T-cell (primary cell): ENCODE data around the gene TPM3. TPM values are rescaled to one million over a fixed set of nuclear protein-coding genes. Genes with fewer than 3 reads are reported as not detected.
"Not testable (repeated sequence)": the region's sequence is repeated elsewhere in the genome, so short reads cannot be mapped to it uniquely, and the experiment has no call there.

Experiments used
- ATAC-seq, 4 experiments: fragments of 200-7000 bp in 3 of 4; fragments of 150-1000 bp in 1 of 4; cut with Tn5 transposase; replicated peaks in 1 of 4; 1 replicate in 3 of 4; 2 replicates in 1 of 4; pipeline ENCODE4 v1.10.0; 2021; ENCODE audit warnings: moderate library complexity in 3 of 4, mild to moderate bottlenecking in 2 of 4, moderate number of reproducible peaks in 1 of 4
- CTCF ChIA-PET, 2 donors: fragments of 300-600 bp; sonication (Branson Sonifier 250); formaldehyde crosslinking; loops; one replicate each; lab custom pipeline; 2022; ENCODE audit warnings: antibody characterized with exemption in 2 of 2; lab: Charles Lee
- POLR2A ChIA-PET, 2 donors: fragments of 300-600 bp; sonication (Branson Sonifier 250); formaldehyde crosslinking; loops; one replicate each; lab custom pipeline; 2022; ENCODE audit warnings: antibody characterized with exemption in 2 of 2; lab: Charles Lee
- DNase-seq, 35 experiments: peaks; one replicate each; pipeline versions ENCODE4 v3.0.0 to v3.0.0-alpha.2; 2013 to 2023
- H3K27ac ChIP-seq: one replicate; pipeline ENCODE4 v1.5.1; 2013; ENCODE audit warnings: low read length
- H3K27me3 ChIP-seq, 2 experiments: replicated peaks in 1 of 2; 1 replicate in 1 of 2; 2 replicates in 1 of 2; pipeline versions ENCODE4 v1.6.1 to v1.7.0; 2013; ENCODE audit warnings: low read length in 1 of 2, mixed read lengths in 1 of 2; ENCODE audit not compliant: control insufficient read depth in 2 of 2, insufficient read depth in 2 of 2; ENCODE audit errors: extremely low read depth in 1 of 2
- H3K36me3 ChIP-seq, 2 donors: 1 replicate in 1 of 2; 2 replicates in 1 of 2; pipeline versions ENCODE4 v1.6.1 to v1.7.0; 2013; ENCODE audit warnings: low read length in 1 of 2; ENCODE audit not compliant: control insufficient read depth in 2 of 2, insufficient read depth in 1 of 2; ENCODE audit errors: extremely low read depth in 1 of 2
- H3K4me1 ChIP-seq, 2 experiments: 1 replicate in 1 of 2; 2 replicates in 1 of 2; pipeline versions ENCODE4 v1.6.1 to v1.7.0; 2013; ENCODE audit warnings: low read length in 2 of 2, mixed read lengths in 1 of 2; ENCODE audit not compliant: insufficient read depth in 2 of 2, control insufficient read depth in 1 of 2; ENCODE audit errors: extremely low read depth in 1 of 2
- H3K4me3 ChIP-seq, 2 donors: 1 replicate in 1 of 2; 2 replicates in 1 of 2; pipeline versions ENCODE4 v1.5.1 to v1.7.0; 2013; ENCODE audit warnings: mild to moderate bottlenecking in 2 of 2, low read length in 1 of 2, moderate library complexity in 1 of 2; ENCODE audit not compliant: control insufficient read depth in 1 of 2; ENCODE audit errors: extremely low read depth in 1 of 2
- H3K9me3 ChIP-seq: 2 replicates; pipeline ENCODE4 v1.7.0; 2013
- H3K27ac Mint-ChIP-seq, 2 donors: one replicate each; pipeline ENCODE4 v1.8.0; 2020 to 2021; ENCODE audit warnings: mild to moderate bottlenecking in 2 of 2, mixed read lengths in 2 of 2
- H3K27me3 Mint-ChIP-seq, 2 donors: one replicate each; pipeline ENCODE4 v1.8.0; 2021 to 2022; ENCODE audit warnings: mixed read lengths in 2 of 2
- H3K36me3 Mint-ChIP-seq: one replicate; pipeline ENCODE4 v1.8.0; 2021; ENCODE audit warnings: mixed read lengths
- H3K4me1 Mint-ChIP-seq, 3 donors: one replicate each; pipeline ENCODE4 v1.8.0; 2020 to 2022; ENCODE audit warnings: mixed read lengths in 3 of 3, mild to moderate bottlenecking in 1 of 3
- H3K4me3 Mint-ChIP-seq, 3 donors: one replicate each; pipeline ENCODE4 v1.8.0; 2020 to 2022; ENCODE audit warnings: mild to moderate bottlenecking in 3 of 3, mixed read lengths in 3 of 3, moderate library complexity in 3 of 3
- H3K9me3 Mint-ChIP-seq, 3 donors: one replicate each; pipeline ENCODE4 v1.8.0; 2020 to 2022; ENCODE audit warnings: mixed read lengths in 3 of 3
- WGBS: methylation state at CpG from one replicate; pipeline ENCODE4 v1.1.5; 2013; ENCODE audit warnings: missing lambda C conversion rate; ENCODE audit not compliant: insufficient coverage; 5-methylcytosine and 5-hydroxymethylcytosine counted together
- total RNA-seq, 35 experiments: library from RNA in 6 of 35; stranded (reverse) in 6 of 35; fragments of 120-200 nt in 1 of 35; gene quantifications; one replicate each; pipeline versions ENCODE4 v1.2.1 to v1.2.4 and lab custom pipeline; 2013 to 2026

Gene TPM3
- total RNA-seq, 5 donors from 2014 or later (not counting 1 experiment from before 2014, with no cell fraction given) = 340 to 396 (median 363) TPM

DNA sequence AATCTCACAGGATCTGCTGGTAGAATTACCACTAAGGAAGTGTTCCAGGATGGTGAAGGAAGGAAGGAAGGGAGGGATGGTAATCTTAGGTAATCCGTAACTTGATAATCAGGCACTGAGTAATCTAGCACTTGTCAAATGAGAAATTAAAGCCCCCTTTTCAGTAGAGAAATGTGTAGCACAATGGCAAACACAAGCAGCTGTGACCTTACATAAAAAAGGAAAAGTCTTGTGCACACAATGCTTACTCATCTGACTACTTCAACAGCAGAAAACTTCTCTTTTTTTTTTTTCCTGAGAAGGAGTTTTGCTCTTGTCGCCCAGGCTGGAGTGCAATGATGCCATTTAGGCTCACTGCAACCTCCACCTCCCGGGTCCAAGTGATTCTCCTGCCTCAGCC is 43.1 kb downstream of the TPM3 start:
- DNase-seq (no peak), ATAC-seq (no peak)
- Histone ChIP-seq H3K4me1 (peaks cover 6% of the 10 kb centered on the region in 2 experiments), H3K27me3 (no peaks in the 10 kb centered on the region), H3K9me3 (no peaks in the 10 kb centered on the region), H3K27ac (no peak overlapping the region), H3K36me3 (no peaks in the 10 kb centered on the region), H3K4me3 (no peak overlapping the region)
- POLR2A ChIA-PET = no interaction called here
- CTCF ChIA-PET = interaction anchor here in 1 of 2 donors (1.2 kb wide), 1 partner anchor 8 kb away, joined by 3 read pairs; no protein-coding TSS in a partner anchor
- H3K27ac Mint-ChIP-seq = peak overlapping the region; percentile 0 to 75
- peaks cover 2% of the 10 kb centered on the region for H3K36me3 Mint-ChIP-seq
- H3K27me3 Mint-ChIP-seq = no peaks in the 10 kb centered on the region
- H3K4me3 Mint-ChIP-seq = no peak overlapping the region
- no CpG with 5 or more reads among the region's 3 CpGs for WGBS
- peaks cover 3 to 12% (median 7%) of the 10 kb centered on the region in 3 donors for H3K4me1 Mint-ChIP-seq
- no peaks in the 10 kb centered on the region for H3K9me3 Mint-ChIP-seq

DNA sequence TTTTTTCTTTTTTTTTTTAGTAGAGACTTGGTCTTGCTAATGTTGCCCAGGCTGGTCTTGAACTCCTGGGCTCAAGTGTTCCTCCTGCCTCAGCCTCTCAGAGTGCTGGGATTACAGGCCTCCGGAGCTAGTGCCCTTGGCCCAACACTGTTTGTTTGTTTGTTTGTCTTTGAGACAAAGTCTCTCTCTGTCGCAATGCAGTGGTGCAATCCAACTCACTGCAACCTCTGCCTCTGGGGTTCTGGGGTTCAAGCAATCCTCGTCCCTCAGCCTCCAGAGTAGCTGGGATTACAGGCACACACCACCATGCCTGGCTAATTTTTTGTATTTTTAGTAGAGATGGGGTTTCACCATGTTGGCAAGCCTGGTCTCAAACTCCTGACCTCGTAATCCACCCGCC is 44.4 kb downstream of the TPM3 start:
- DNase-seq, H3K27ac Mint-ChIP-seq, H3K27me3 Mint-ChIP-seq, H3K9me3 ChIP-seq, H3K36me3 ChIP-seq, H3K4me3 Mint-ChIP-seq, H3K27me3 ChIP-seq, H3K4me3 ChIP-seq, H3K4me1 ChIP-seq, ATAC-seq, H3K27ac ChIP-seq, POLR2A ChIA-PET, H3K4me1 Mint-ChIP-seq, H3K9me3 Mint-ChIP-seq, H3K36me3 Mint-ChIP-seq: not testable (repeated sequence)
- WGBS = 86% methylated on average over 3 of the region's 5 CpGs
- CTCF ChIA-PET = interaction anchor here in 1 of 2 donors (1.1 to 1.2 kb wide), 2 partner anchors 9 to 10 kb away, joined by 3 read pairs; no protein-coding TSS in a partner anchor

DNA sequence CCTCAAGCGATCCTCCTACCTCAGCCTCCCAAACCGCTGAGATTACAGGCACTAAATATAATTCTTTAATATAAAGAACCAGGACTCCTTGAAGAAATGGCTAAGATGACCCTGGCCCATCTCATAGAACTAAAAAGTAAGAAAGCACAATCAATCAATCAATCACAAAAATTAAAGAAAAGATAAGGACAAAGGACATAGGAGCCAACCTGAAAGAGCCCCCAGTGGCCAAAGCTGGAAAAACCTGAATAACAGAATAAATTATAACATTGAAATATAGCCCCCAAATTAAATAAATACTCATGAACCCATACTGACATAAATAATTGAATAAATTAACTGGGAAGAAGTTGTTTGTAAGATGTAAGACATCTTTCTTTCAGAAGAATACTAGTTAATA is 45.9 kb downstream of the TPM3 start:
- Mint-ChIP-seq H3K9me3 (no peaks in the 10 kb centered on the region), H3K4me1 (peaks cover 0 to 4% (median 3%) of the 10 kb centered on the region in 3 donors), H3K27ac (no peak overlapping the region), H3K27me3 (no peaks in the 10 kb centered on the region), H3K36me3 (no peaks in the 10 kb centered on the region), H3K4me3 (no peak overlapping the region)
- ChIA-PET CTCF (no interaction called here), POLR2A (no interaction called here)
- DNase-seq (no peak), ATAC-seq (no peak)
- Histone ChIP-seq H3K36me3 (no peaks in the 10 kb centered on the region), H3K27me3 (no peaks in the 10 kb centered on the region), H3K9me3 (no peaks in the 10 kb centered on the region), H3K4me3 (no peak overlapping the region), H3K27ac (no peak overlapping the region), H3K4me1 (no peaks in the 10 kb centered on the region)
- WGBS = no CpG with 5 or more reads among the region's 2 CpGs

DNA sequence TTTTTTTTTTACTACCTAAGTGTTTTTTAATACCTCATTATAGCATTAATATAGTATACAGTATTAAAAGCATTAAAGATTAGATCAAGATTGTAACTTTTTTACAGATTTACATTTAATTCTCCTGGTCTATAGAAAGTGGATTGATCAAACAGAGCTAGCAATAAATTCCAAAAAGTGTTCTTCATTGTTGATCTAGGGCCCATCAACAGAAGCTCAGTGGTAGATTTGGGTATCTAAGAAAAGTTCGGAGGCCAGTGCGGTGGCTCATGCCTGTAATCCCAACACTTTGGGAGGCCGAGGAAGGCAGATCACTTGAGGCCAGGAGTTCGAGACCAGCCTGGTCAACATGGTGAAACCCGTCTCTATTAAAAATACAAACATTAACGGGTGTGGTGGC is 49.5 kb downstream of the TPM3 start:
- DNase-seq (no peak), ATAC-seq (no peak)
- Mint-ChIP-seq H3K27me3 (no peaks in the 10 kb centered on the region), H3K9me3 (no peaks in the 10 kb centered on the region), H3K27ac (no peak overlapping the region), H3K4me3 (no peak overlapping the region), H3K36me3 (no peaks in the 10 kb centered on the region), H3K4me1 (no peaks in the 10 kb centered on the region)
- CTCF ChIA-PET = no interaction called here
- POLR2A ChIA-PET = no interaction called here
- Histone ChIP-seq H3K27ac (no peak overlapping the region), H3K9me3 (no peaks in the 10 kb centered on the region), H3K27me3 (no peaks in the 10 kb centered on the region), H3K4me1 (no peaks in the 10 kb centered on the region), H3K36me3 (no peaks in the 10 kb centered on the region), H3K4me3 (no peak overlapping the region)
- 95% methylated on average over 2 of the region's 6 CpGs for WGBS

DNA sequence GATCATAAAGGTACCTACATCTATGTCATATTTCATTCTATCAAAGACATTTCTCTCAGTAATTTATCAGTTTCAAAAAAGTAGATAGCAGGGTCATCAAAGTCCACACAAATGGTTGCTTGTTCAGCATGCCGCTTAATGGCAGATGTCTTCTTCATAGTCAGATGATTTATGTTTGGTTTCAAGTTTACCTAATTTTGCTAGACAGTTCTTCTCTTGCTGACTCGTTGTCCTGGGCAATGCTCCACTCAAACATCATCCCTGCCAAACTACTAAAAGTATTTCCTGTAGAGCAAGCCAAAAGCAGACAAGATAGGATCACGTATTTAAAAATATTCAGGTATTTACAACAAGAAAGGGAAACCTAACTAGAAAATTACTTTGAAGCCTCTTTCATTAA is 50.7 kb downstream of the TPM3 start:
- Mint-ChIP-seq H3K9me3 (no peaks in the 10 kb centered on the region), H3K27ac (no peak overlapping the region), H3K36me3 (no peaks in the 10 kb centered on the region), H3K4me1 (no peaks in the 10 kb centered on the region), H3K27me3 (no peaks in the 10 kb centered on the region), H3K4me3 (no peak overlapping the region)
- no peaks in the 10 kb centered on the region for H3K36me3 ChIP-seq
- H3K27ac ChIP-seq = no peak overlapping the region
- DNase-seq (no peak), ATAC-seq (no peak)
- no peaks in the 10 kb centered on the region for H3K9me3 ChIP-seq
- ChIA-PET POLR2A (interaction anchor here in 1 of 2 donors (0.7 kb wide), 1 partner anchor 98 kb away, joined by 3 read pairs; no protein-coding TSS in a partner anchor), CTCF (interaction anchor here in 1 of 2 donors (0.7 kb wide), 1 partner anchor 36 kb away, joined by 5 read pairs; no protein-coding TSS in a partner anchor)
- no peaks in the 10 kb centered on the region for H3K27me3 ChIP-seq
- WGBS = no CpG with 5 or more reads among the region's 3 CpGs
- no peak overlapping the region for H3K4me3 ChIP-seq
- H3K4me1 ChIP-seq = no peaks in the 10 kb centered on the region

DNA sequence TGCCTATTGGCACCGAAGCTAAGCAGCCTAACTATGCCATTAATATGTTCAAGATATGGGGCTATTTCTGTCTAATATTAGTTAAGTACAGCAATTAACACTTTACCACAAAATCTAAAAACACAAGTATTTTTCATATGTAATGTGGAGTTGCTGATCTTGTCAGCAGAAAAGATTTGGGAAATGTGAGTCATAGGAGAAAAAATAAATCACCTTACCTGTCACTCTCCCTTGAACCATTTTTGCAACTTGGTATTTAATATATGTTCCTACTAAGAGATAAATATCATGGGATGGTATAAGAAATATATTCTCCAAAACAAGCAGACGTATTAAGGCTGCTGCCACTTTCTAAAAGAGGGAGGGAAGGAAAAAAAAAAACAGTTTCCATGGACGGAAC is 54.0 kb downstream of the TPM3 start:
- CTCF ChIA-PET = interaction anchor here in 1 of 2 donors (0.7 kb wide), 1 partner anchor 498 kb away, joined by 3 read pairs; no protein-coding TSS in a partner anchor
- H3K4me1 ChIP-seq = no peaks in the 10 kb centered on the region
- H3K9me3 Mint-ChIP-seq = no peaks in the 10 kb centered on the region
- ATAC-seq = no peak
- no peak overlapping the region for H3K4me3 Mint-ChIP-seq
- H3K27me3 Mint-ChIP-seq = no peaks in the 10 kb centered on the region
- no peak overlapping the region for H3K27ac Mint-ChIP-seq
- no CpG with 5 or more reads among the region's 3 CpGs for WGBS
- no peaks in the 10 kb centered on the region for H3K36me3 ChIP-seq
- POLR2A ChIA-PET = interaction anchor here (0.6 to 0.7 kb wide), 5 partner anchors 20 to 1617 kb away, joined by 3 to 4 read pairs (median 3); no protein-coding TSS in a partner anchor
- H3K9me3 ChIP-seq = no peaks in the 10 kb centered on the region
- H3K27ac ChIP-seq = no peak overlapping the region
- H3K4me1 Mint-ChIP-seq = no peaks in the 10 kb centered on the region
- H3K4me3 ChIP-seq = no peak overlapping the region
- H3K36me3 Mint-ChIP-seq = no peaks in the 10 kb centered on the region
- DNase-seq = no peak
- no peaks in the 10 kb centered on the region for H3K27me3 ChIP-seq
